Activated CD4-positive, alpha-beta memory T cell treated with anti-CD3 and anti-CD28 coated beads for 36 hours (primary cell): Measurements from ENCODE around the gene SLC27A2. TPM values are rescaled to one million over a fixed set of nuclear protein-coding genes. Genes with fewer than 3 reads are reported as not detected.
"Not testable (repeated sequence)": the region's sequence is repeated elsewhere in the genome, so short reads cannot be mapped to it uniquely, and the experiment has no call there.

Experiments used
- CTCF ChIA-PET: fragments of 350-600 bp; sonication (Branson Sonifier 250); formaldehyde crosslinking; loops from one replicate; lab custom pipeline; 2021; ENCODE audit warnings: antibody characterized with exemption, inconsistent platforms; lab: Charles Lee
- POLR2A ChIA-PET: fragments of 350-600 bp; sonication (Branson Sonifier 250); formaldehyde crosslinking; loops from one replicate; lab custom pipeline; 2021; ENCODE audit warnings: antibody characterized with exemption; lab: Charles Lee
- DNase-seq: peaks from one replicate; pipeline ENCODE4 v3.0.0-alpha.2; 2020
- H3K27ac Mint-ChIP-seq: one replicate; pipeline ENCODE4 v1.8.0; 2021; ENCODE audit warnings: mixed read lengths
- H3K27me3 Mint-ChIP-seq: one replicate; pipeline ENCODE4 v1.8.0; 2021; ENCODE audit warnings: mixed read lengths
- H3K36me3 Mint-ChIP-seq: one replicate; pipeline ENCODE4 v1.8.0; 2021; ENCODE audit warnings: mixed read lengths
- H3K4me1 Mint-ChIP-seq: one replicate; pipeline ENCODE4 v1.8.0; 2021; ENCODE audit warnings: low read depth, mixed read lengths
- H3K4me3 Mint-ChIP-seq: one replicate; pipeline ENCODE4 v1.8.0; 2021; ENCODE audit warnings: mild to moderate bottlenecking, mixed read lengths
- H3K9me3 Mint-ChIP-seq: one replicate; pipeline ENCODE4 v1.8.0; 2021; ENCODE audit warnings: mixed read lengths
- intact Hi-C: fragments of 100-400 bp; cut with micrococcal nuclease; formaldehyde crosslinking; loops from one replicate; pipeline ENCODE4 v1.15.1; 2023
- total RNA-seq, 2 experiments: library from RNA; stranded (reverse); gene quantifications; one replicate each; pipeline ENCODE4 v1.2.3, GENCODE V29; 2021

Gene SLC27A2
- total RNA-seq, 2 experiments from 2014 or later: 22.5 to 24.3 TPM

GRCh38 chr15:50163719-50164410 lies 18.1 kb upstream of the SLC27A2 start:
- H3K27ac Mint-ChIP-seq: no peak overlapping the region
- POLR2A ChIA-PET: no interaction called here
- H3K9me3 Mint-ChIP-seq: no peaks in the 10 kb centered on the region
- DNase-seq: no peak
- H3K36me3 Mint-ChIP-seq: no peaks in the 10 kb centered on the region
- peaks cover 13% of the 10 kb centered on the region for H3K4me1 Mint-ChIP-seq
- CTCF ChIA-PET: no interaction called here
- intact Hi-C loops: no loop called here
- H3K27me3 Mint-ChIP-seq: peaks cover 5% of the 10 kb centered on the region
- H3K4me3 Mint-ChIP-seq: no peak overlapping the region

DNA sequence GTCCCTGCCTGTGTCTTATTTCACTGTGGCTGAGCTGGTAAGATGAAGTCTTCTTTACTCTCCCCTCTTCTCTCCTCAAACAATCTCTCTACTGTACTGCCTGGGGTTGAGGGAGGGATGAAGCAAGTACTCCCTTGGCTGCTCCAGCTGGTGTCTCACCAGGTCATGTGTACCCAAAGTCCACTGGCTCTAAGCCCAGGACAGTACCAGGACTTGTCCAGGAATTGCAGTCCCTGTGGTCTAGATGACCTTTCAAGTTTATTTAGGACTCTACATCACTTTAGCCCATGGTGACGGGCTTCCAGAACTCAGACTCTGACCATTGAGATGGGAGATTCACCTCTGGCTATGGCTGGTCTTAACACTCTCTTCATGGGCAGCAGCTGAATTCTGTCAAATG lies 17.5 kb upstream of the SLC27A2 start:
- Mint-ChIP-seq H3K27ac (no peak overlapping the region), H3K4me1 (peaks cover 13% of the 10 kb centered on the region), H3K9me3 (no peaks in the 10 kb centered on the region), H3K27me3 (peaks cover 11% of the 10 kb centered on the region), H3K4me3 (no peak overlapping the region), H3K36me3 (no peaks in the 10 kb centered on the region)
- intact Hi-C loops: no loop called here
- ChIA-PET CTCF (no interaction called here), POLR2A (no interaction called here)
- DNase-seq: no peak

- Mint-ChIP-seq H3K9me3 (no peaks in the 10 kb centered on the region), H3K4me3 (no peak overlapping the region), H3K27ac (no peak overlapping the region), H3K27me3 (peaks cover 12% of the 10 kb centered on the region), H3K4me1 (peaks cover 13% of the 10 kb centered on the region), H3K36me3 (no peaks in the 10 kb centered on the region)
- no peak for DNase-seq
- ChIA-PET POLR2A (no interaction called here), CTCF (no interaction called here)
- intact Hi-C loops: no loop called here
Measured at GRCh38 chr15:50166216-50166615, 15.8 kb upstream of the SLC27A2 start.

DNA sequence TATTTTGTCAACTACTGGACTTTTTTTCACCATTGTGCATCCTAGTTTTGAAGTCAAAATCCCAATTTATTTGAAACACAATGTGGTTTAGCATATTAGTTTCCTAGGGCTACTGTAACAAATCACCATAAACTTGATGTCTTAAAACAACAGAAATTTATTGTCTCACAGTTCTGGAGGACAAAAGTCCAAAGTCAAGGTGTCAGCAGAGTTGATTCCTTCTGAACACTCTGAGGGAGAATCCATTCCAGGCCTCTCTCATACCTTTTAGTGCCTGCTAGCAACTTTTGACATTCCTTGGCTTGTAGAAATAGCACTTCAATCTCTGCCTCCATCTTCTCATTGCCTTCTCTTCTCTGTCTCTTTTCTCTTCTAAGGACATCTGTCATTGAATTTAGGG lies 14.9 kb upstream of the SLC27A2 start:
- ChIA-PET CTCF (no interaction called here), POLR2A (no interaction called here)
- Mint-ChIP-seq H3K27me3 (peaks cover 14% of the 10 kb centered on the region), H3K4me3 (no peak overlapping the region), H3K36me3 (peaks cover 5% of the 10 kb centered on the region), H3K4me1 (peaks cover 16% of the 10 kb centered on the region), H3K9me3 (peaks cover 7% of the 10 kb centered on the region), H3K27ac (no peak overlapping the region)
- intact Hi-C loops: no loop called here
- no peak for DNase-seq

- ChIA-PET CTCF (no interaction called here), POLR2A (interaction anchor here (0.7 kb wide), 1 partner anchor 93 kb away, joined by 3 read pairs; no protein-coding TSS in a partner anchor)
- H3K4me1 Mint-ChIP-seq: peaks cover 16% of the 10 kb centered on the region
- no peak overlapping the region for H3K27ac Mint-ChIP-seq
- no peak for DNase-seq
- no peak overlapping the region for H3K4me3 Mint-ChIP-seq
- peaks cover 7% of the 10 kb centered on the region for H3K9me3 Mint-ChIP-seq
- H3K27me3 Mint-ChIP-seq: peaks cover 11% of the 10 kb centered on the region
- intact Hi-C loops: no loop called here
- peaks cover 5% of the 10 kb centered on the region for H3K36me3 Mint-ChIP-seq
Measured at GRCh38 chr15:50168379-50168778, 13.6 kb upstream of the SLC27A2 start.

DNA sequence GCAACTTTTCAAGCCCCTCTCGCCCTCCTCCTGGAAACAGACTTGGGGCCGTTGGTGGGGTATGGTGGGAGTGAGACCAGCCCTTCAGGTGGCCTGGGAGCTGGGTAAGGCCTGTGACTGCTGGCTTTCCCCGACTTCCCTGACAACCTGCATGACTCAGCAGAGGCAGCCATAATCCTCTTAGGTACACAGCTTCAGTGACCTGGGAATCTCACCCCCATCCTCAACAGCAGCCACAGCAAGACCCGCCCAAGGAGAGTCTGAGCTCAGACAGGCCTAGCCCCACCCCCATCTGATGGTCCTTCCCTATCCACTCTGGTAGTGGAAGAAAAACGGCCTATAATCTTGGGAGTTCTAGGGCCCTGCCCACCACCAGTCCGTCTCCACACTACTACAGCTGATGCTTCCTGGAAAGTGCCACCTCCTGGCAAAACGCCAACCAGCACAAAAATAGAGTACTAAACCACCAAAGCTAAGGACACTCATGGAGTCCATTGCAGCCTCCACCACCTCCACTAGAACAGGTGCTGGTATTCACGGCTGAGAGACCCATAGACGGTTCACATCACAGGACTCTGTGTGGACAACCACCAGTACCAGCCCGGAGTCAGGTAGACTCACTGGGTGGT lies 13.1 kb upstream of the SLC27A2 start:
- peaks cover 11% of the 10 kb centered on the region for H3K27me3 Mint-ChIP-seq
- peaks cover 5% of the 10 kb centered on the region for H3K36me3 Mint-ChIP-seq
- intact Hi-C loops: no loop called here
- no peak overlapping the region for H3K4me3 Mint-ChIP-seq
- CTCF ChIA-PET: no interaction called here
- H3K4me1 Mint-ChIP-seq: peaks cover 16% of the 10 kb centered on the region
- no peak overlapping the region for H3K27ac Mint-ChIP-seq
- peaks cover 7% of the 10 kb centered on the region for H3K9me3 Mint-ChIP-seq
- no peak for DNase-seq
- POLR2A ChIA-PET: interaction anchor here (0.7 kb wide), 1 partner anchor 92 kb away, joined by 3 read pairs; no protein-coding TSS in a partner anchor

DNA sequence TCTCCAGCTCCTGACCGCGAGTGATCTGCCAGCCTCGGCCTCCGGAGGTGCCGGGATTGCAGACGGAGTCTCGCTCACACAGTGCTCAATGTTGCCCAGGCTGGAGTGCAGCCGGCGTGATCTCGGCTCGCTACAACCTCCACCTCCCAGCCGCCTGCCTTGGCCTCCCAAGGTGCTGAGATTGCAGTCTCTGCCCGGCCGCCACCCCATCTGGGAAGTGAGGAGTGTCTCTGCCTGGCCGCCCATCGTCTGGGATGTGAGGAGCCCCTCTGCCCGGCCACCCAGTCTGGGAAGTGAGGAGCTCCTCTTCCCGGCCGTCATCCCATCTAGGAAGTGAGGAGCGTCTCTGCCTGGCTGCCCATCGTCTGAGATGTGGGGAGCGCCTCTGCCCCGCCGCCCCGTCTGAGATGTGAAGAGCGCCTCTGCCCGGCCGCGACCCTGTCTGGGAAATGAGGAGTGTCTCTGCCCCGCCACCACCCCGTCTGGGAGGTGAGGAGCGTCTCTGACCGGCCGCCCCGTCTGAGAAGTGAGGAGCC lies 9.6 kb upstream of the SLC27A2 start:
- H3K9me3 Mint-ChIP-seq, CTCF ChIA-PET, intact Hi-C loops, H3K36me3 Mint-ChIP-seq, POLR2A ChIA-PET, H3K27ac Mint-ChIP-seq, H3K4me3 Mint-ChIP-seq, DNase-seq: not testable (repeated sequence)
- H3K27me3 Mint-ChIP-seq: peaks cover 15% of the 10 kb centered on the region
- H3K4me1 Mint-ChIP-seq: peaks cover 12% of the 10 kb centered on the region

DNA sequence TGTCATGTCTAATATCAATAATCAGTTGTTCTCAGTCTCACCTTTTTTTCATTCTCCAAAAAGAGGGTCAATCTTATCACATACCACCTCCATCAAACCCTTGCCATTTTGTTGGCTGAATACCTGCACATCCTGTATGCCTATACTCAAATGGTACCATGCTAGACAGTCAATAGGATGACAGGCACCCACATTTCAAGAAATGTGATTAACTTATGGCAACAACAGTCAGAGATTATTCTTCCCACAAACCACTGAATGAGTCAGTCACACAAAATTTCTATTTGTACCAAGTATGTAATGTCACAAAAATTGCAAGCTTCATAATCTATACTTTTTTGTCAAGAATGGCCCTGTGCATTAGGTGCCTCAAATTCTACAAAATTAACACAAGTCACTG lies 5.1 kb upstream of the SLC27A2 start:
- peaks cover under 1% of the 10 kb centered on the region for H3K36me3 Mint-ChIP-seq
- POLR2A ChIA-PET: interaction anchor here (0.7 kb wide), 1 partner anchor 177 kb away, joined by 3 read pairs; no protein-coding TSS in a partner anchor
- no peak for DNase-seq
- H3K27me3 Mint-ChIP-seq: peaks cover 22% of the 10 kb centered on the region
- H3K27ac Mint-ChIP-seq: no peak overlapping the region
- intact Hi-C loops: loop anchor here (1.0 kb wide), 1 partner anchor 42 kb away; no protein-coding TSS in a partner anchor
- H3K4me1 Mint-ChIP-seq: peaks cover 26% of the 10 kb centered on the region
- CTCF ChIA-PET: no interaction called here
- peaks cover under 1% of the 10 kb centered on the region for H3K9me3 Mint-ChIP-seq
- H3K4me3 Mint-ChIP-seq: no peak overlapping the region

DNA sequence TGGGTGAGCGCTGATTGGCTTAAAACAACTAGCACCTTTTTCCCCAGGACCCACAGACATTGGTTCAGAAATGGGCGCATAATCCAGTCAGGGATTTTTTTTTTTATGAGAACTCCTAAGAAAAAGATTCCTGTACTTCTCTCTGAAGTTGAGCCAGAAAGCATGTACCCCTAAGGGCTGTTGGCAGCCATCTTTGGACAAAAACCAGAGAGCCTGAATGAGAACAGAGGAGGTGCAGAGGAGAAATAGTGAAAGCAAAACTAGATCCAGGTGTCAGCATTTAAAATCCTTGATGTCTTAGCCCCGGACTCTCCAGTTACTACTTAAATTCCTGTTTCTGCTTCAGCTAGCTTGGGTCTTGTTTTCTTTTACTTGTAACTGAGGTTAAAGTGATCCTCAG lies 1.9 kb upstream of the SLC27A2 start:
- peaks cover 38% of the 10 kb centered on the region for H3K4me1 Mint-ChIP-seq
- CTCF ChIA-PET: interaction anchor here (1.7 kb wide), 2 partner anchors 45 to 136 kb away, joined by 4 to 12 read pairs; no protein-coding TSS in a partner anchor
- H3K4me3 Mint-ChIP-seq: no peak overlapping the region
- POLR2A ChIA-PET: no interaction called here
- H3K27me3 Mint-ChIP-seq: peaks cover 21% of the 10 kb centered on the region
- DNase-seq: no peak
- H3K9me3 Mint-ChIP-seq: no peaks in the 10 kb centered on the region
- intact Hi-C loops: loop anchor here (5.0 kb wide), 1 partner anchor 707 kb away; no protein-coding TSS in a partner anchor
- H3K27ac Mint-ChIP-seq: no peak overlapping the region
- peaks cover 4% of the 10 kb centered on the region for H3K36me3 Mint-ChIP-seq

DNA sequence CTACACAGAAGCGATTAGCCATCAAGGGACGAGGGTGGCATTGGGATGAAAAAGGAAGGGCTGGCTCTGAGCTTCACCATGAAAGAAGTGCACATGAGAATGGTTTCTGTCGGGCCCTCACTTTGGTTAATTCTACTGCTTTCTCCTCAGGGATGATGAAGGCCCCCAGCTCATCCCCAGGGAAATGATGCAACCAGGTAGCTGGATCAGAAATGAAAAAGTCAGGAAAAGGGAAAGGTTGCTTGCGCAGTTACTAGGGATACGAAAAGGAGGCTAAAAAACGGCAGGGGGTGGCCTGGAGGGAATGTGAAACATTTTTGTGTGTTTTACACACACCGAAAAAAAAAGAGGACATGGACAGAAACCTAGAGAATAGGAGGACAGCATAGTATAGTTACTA lies 1.4 kb upstream of the SLC27A2 start:
- no peak overlapping the region for H3K4me3 Mint-ChIP-seq
- CTCF ChIA-PET: interaction anchor here (1.0 to 1.7 kb wide), 3 partner anchors 46 to 135 kb away, joined by 3 to 12 read pairs (median 4); no protein-coding TSS in a partner anchor
- H3K27ac Mint-ChIP-seq: no peak overlapping the region
- peaks cover 17% of the 10 kb centered on the region for H3K27me3 Mint-ChIP-seq
- POLR2A ChIA-PET: interaction anchor here (1.1 kb wide), 1 partner anchor 39 kb away, joined by 4 read pairs; no protein-coding TSS in a partner anchor
- intact Hi-C loops: loop anchor here (5.0 kb wide), 1 partner anchor 707 kb away; no protein-coding TSS in a partner anchor
- H3K4me1 Mint-ChIP-seq: peaks cover 38% of the 10 kb centered on the region
- H3K36me3 Mint-ChIP-seq: peaks cover 6% of the 10 kb centered on the region
- DNase-seq: no peak
- H3K9me3 Mint-ChIP-seq: no peaks in the 10 kb centered on the region

GRCh38 chr15:50181201-50181968 lies 611 bp upstream of the SLC27A2 start:
- intact Hi-C loops: loop anchor here (5.0 kb wide), 1 partner anchor 706 kb away; no protein-coding TSS in a partner anchor
- peaks cover 17% of the 10 kb centered on the region for H3K27me3 Mint-ChIP-seq
- DNase-seq: no peak
- H3K4me3 Mint-ChIP-seq: peak overlapping the region; percentile 54
- peaks cover 38% of the 10 kb centered on the region for H3K4me1 Mint-ChIP-seq
- POLR2A ChIA-PET: interaction anchor here (1.1 to 2.7 kb wide), 3 partner anchors 38 to 174 kb away, joined by 4 to 24 read pairs (median 9); partner anchors contain the start of gene GABPB1
- peak overlapping the region; percentile 8 for H3K27ac Mint-ChIP-seq
- CTCF ChIA-PET: interaction anchor here (0.8 to 3.5 kb wide), 6 partner anchors 46 to 562 kb away, joined by 3 to 26 read pairs (median 4); no protein-coding TSS in a partner anchor
- H3K9me3 Mint-ChIP-seq: no peaks in the 10 kb centered on the region
- peaks cover 10% of the 10 kb centered on the region for H3K36me3 Mint-ChIP-seq
